Ovary (tissue), 9 donors: Measurements from ENCODE around the gene INTS3. TPM values are rescaled to one million over a fixed set of nuclear protein-coding genes. Genes with fewer than 3 reads are reported as not detected.
A peak's percentile ranks its signal among the peaks of the same experiment; 100 is the strongest.

Experiments
- DNase-seq, 5 donors: peaks; one replicate each; pipeline ENCODE4 v3.0.0-alpha.2; 2019 to 2020
- H3K27ac ChIP-seq, 2 donors: fragments of 200-600 bp; one replicate each; pipeline versions ENCODE4 v1.5.1 to v1.8.0; 2019 to 2022
- H3K27me3 ChIP-seq: fragments of 200-600 bp; one replicate; pipeline ENCODE4 v1.8.0; 2022
- H3K36me3 ChIP-seq: fragments of 200-600 bp; sonication (generic); one replicate; pipeline ENCODE4 v1.5.1; 2019
- H3K4me1 ChIP-seq: one replicate; pipeline ENCODE4 v1.8.1; 2013; ENCODE audit warnings: mild to moderate bottlenecking, moderate library complexity; ENCODE audit not compliant: insufficient read depth
- H3K4me3 ChIP-seq: fragments of 200-600 bp; sonication (generic); one replicate; pipeline ENCODE4 v1.5.1; 2017
- H3K9me3 ChIP-seq, 2 donors: fragments of 200-600 bp in 1 of 2; sonication (generic) in 1 of 2; one replicate each; pipeline versions ENCODE4 v1.5.1 to v1.8.1; 2013 to 2019; ENCODE audit warnings: mild to moderate bottlenecking in 1 of 2, moderate library complexity in 1 of 2
- CTCF ChIP-seq, 3 donors: fragments of 450-650 bp in 2 of 3; fragments of 200-600 bp in 1 of 3; IDR thresholded peaks; one replicate each; pipeline versions ENCODE4 v1.5.1 to v1.8.0; 2016 to 2022; ENCODE audit warnings: antibody characterized with exemption in 3 of 3, mild to moderate bottlenecking in 1 of 3
- EP300 ChIP-seq: sonication (generic); formaldehyde crosslinking; IDR thresholded peaks from one replicate; pipeline ENCODE4 v1.6.1; 2017; ENCODE audit warnings: antibody characterized with exemption
- POLR2A ChIP-seq: fragments of 450-650 bp; IDR thresholded peaks from one replicate; pipeline ENCODE4 v1.6.1; 2017; ENCODE audit warnings: antibody characterized with exemption, mild to moderate bottlenecking, moderate library complexity
- WGBS, 3 donors: extraction: QIAGEN DNeasy Blood & Tissue Kit in 1 of 3; methylation state at CpG; one replicate each; pipeline versions ENCODE4 v1.1.5 to v1.1.7; 2013 to 2017; 5-methylcytosine and 5-hydroxymethylcytosine counted together
- intact Hi-C, 4 donors: fragments of 100-400 bp; cut with DNase I; formaldehyde crosslinking; loops; one replicate each; pipeline versions ENCODE4 v1.11.0 to v1.15.1; 2022 to 2023
- polyA plus RNA-seq, 2 donors: library from polyadenylated mRNA; stranded (reverse); fragments of 200-250 nt in 1 of 2; fragments of 350-450 nt in 1 of 2; fragmentation: Illumina TruSeq in 1 of 2; extraction: RNeasy Lipid Tissue Mini Kit (QIAGEN cat#74804) in 1 of 2; gene quantifications; one replicate each; pipeline ENCODE4 v1.2.3, GENCODE V29; 2013 to 2014
- total RNA-seq, 7 donors: library from RNA; depleted of rRNA in 2 of 7; stranded (reverse); fragments of >200 nt in 2 of 7; fragmentation: NEBNext Ultra II Directional in 3 of 7; extraction: Animal tissue kit (Norgen Biotek cat#: 25700) in 3 of 7; gene quantifications; one replicate each; pipeline versions ENCODE4 v1.1.0 to v1.2.4, GENCODE V29; 2016 to 2023
- donor health status: DM: no; HTN: no; CAD: no; lungs with moderate emphysema.
- donor health status: DM: no; HTN: no; CAD: no.
- donor health status: Bipolar disorder and iron deficiency.
- donor health status: DM: yes; HTN: yes; CAD: no.
- donor health status: DM: no; HTN: no; CAD: no.
- donor health status: DM: yes; HTN: yes; CAD: no.

INTS3 gene
- total and polyA plus RNA-seq, 9 donors, result 41.6 to 74.4 (median 56.2) TPM

- Histone ChIP-seq H3K36me3 (no peaks in the 10 kb centered on the region), H3K27me3 (no peaks in the 10 kb centered on the region), H3K9me3 (no peaks in the 10 kb centered on the region), H3K27ac (peak overlapping the region; percentile 69 to 84), H3K4me1 (peaks cover 6% of the 10 kb centered on the region), H3K4me3 (no peak overlapping the region)
- intact Hi-C loops, result loop anchor here (2.0 to 10.0 kb wide), 4 partner anchors 97 to 259 kb away; partner anchors contain the start of gene NPR1 (in 3 of the 4)
- peak in 1 of 5 donors; percentile 30 for DNase-seq
- TF ChIP-seq EP300, result no peak
- TF ChIP-seq POLR2A, result no peak
- no peak for TF ChIP-seq CTCF (IDR thresholded peaks at IDR 0.05)
- 72 to 76% (median 75%) methylated on average over 8 of the region's 8 CpGs for WGBS, 3 donors
Observed at GRCh38 chr1:153774026-153774595, 46.3 kb downstream of the INTS3 start.

- Histone ChIP-seq H3K27ac (peak within 1 kb of the TSS; percentile 69 to 84), H3K36me3 (no peaks in the 10 kb centered on the region), H3K4me1 (peaks cover 6% of the 10 kb centered on the region), H3K4me3 (peak within 1 kb of the TSS; percentile 73), H3K27me3 (no peaks in the 10 kb centered on the region), H3K9me3 (no peaks in the 10 kb centered on the region)
- TF ChIP-seq EP300 (no peak), POLR2A (no peak), CTCF (IDR thresholded peaks at IDR 0.05) (no peak)
- intact Hi-C loops, result loop anchor here (2.0 to 10.0 kb wide), 4 partner anchors 98 to 260 kb away; partner anchors contain the start of gene NPR1 (in 3 of the 4)
- DNase-seq, result peak; percentile 85 to 90 (median 87)
- 0 to 1% (median 0%) methylated on average over 32 to 35 of the region's 35 CpGs for WGBS, 3 donors
Observed at GRCh38 chr1:153774780-153775457, 47.1 kb downstream of the INTS3 start, which contains the start of gene SLC27A3. Gene SLC27A3 (plus strand): TSS chr1:153775407. CDS start chr1:153775498, 91 bp downstream.

- intact Hi-C loops, result loop anchor here in 3 of 4 donors (2.0 to 10.0 kb wide), 3 partner anchors 99 to 261 kb away; no protein-coding TSS in a partner anchor
- 0% methylated on average over 79 to 83 of the region's 83 CpGs for WGBS, 3 donors
Observed at GRCh38 chr1:153775458-153776327, 47.8 kb downstream of the INTS3 start.

More at GRCh38 chr1:153775458-153776327, 47.8 kb downstream of the INTS3 start:
- TF ChIP-seq EP300 (no peak), CTCF (IDR thresholded peaks at IDR 0.05) (no peak), POLR2A (peak; percentile 31)
- no peaks in the 10 kb centered on the region for H3K9me3 ChIP-seq
- H3K36me3 ChIP-seq, result no peaks in the 10 kb centered on the region
- H3K4me1 ChIP-seq, result peaks cover 9% of the 10 kb centered on the region
- peak; percentile 82 to 85 (median 83) for DNase-seq
- peak overlapping the region; percentile 73 for H3K4me3 ChIP-seq
- H3K27ac ChIP-seq, result peak overlapping the region; percentile 69 to 84
- no peaks in the 10 kb centered on the region for H3K27me3 ChIP-seq
